HEK293 (cell line): ENCODE measurements around the gene ZNF541.

Experiments
- CTCF ChIA-PET: fragments of 350-600 bp; formaldehyde crosslinking; extraction: SDS; loops from one replicate; lab custom pipeline; 2021; ENCODE audit warnings: antibody characterized with exemption; lab: Yijun Ruan, JAX
- POLR2A ChIA-PET: fragments of 300-600 bp; formaldehyde crosslinking; extraction: SDS; loops from one replicate; lab custom pipeline; 2020; ENCODE audit warnings: antibody characterized with exemption, inconsistent platforms; lab: Yijun Ruan, JAX
- H3K27ac ChIP-seq: fragments of 200-500 bp; sonication (Bioruptor generic); 2 replicates; pipeline ENCODE4 v1.5.1; 2014; ENCODE audit warnings: low read depth, low read length, control low read depth, inconsistent platforms; ENCODE audit errors: extremely low read depth
- H3K36me3 ChIP-seq, 2 experiments: fragments of 200-500 bp in 1 of 2; sonication (Bioruptor generic) in 1 of 2; 1 replicate in 1 of 2; 2 replicates in 1 of 2; pipeline ENCODE4 v1.5.1; 2014 to 2017; ENCODE audit warnings: inconsistent platforms in 2 of 2, low read length in 2 of 2; ENCODE audit not compliant: control insufficient read depth in 2 of 2, insufficient read depth in 1 of 2
- H3K4me1 ChIP-seq: fragments of 200-500 bp; sonication (Bioruptor generic); 2 replicates; pipeline ENCODE4 v1.5.1; 2014; ENCODE audit warnings: mild to moderate bottlenecking, low read length, inconsistent platforms; ENCODE audit not compliant: control insufficient read depth, insufficient read depth
- H3K4me3 ChIP-seq: 2 replicates; pipeline ENCODE4 v1.5.1; 2011; ENCODE audit warnings: low read depth, mild to moderate bottlenecking, control low read depth, low read length, moderate library complexity
- H3K9me3 ChIP-seq: fragments of 200-500 bp; sonication (Bioruptor generic); 2 replicates; pipeline ENCODE4 v1.5.1; 2014; ENCODE audit warnings: low read depth, low read length, inconsistent platforms; ENCODE audit not compliant: control insufficient read depth, insufficient read depth
- CTCF ChIP-seq: fragments of 450-650 bp; formaldehyde crosslinking; IDR thresholded peaks from 2 replicates; pipeline ENCODE4 v1.5.1; 2016; ENCODE audit warnings: missing biosample characterization, missing genetic modification characterization
- KLF17 ChIP-seq: fragments of 450-650 bp; formaldehyde crosslinking; IDR thresholded peaks from 2 replicates; pipeline ENCODE4 v1.5.1; 2016; ENCODE audit warnings: missing biosample characterization, missing genetic modification characterization
- OVOL3 ChIP-seq: fragments of 450-650 bp; formaldehyde crosslinking; IDR thresholded peaks from 2 replicates; pipeline ENCODE4 v1.5.1; 2016; ENCODE audit warnings: missing biosample characterization, missing genetic modification characterization
- YY2 ChIP-seq: fragments of 450-650 bp; formaldehyde crosslinking; IDR thresholded peaks from 2 replicates; pipeline ENCODE4 v1.5.1; 2016; ENCODE audit warnings: missing biosample characterization, missing genetic modification characterization
- ZBTB44 ChIP-seq: fragments of 450-650 bp; IDR thresholded peaks from 2 replicates; pipeline ENCODE4 v1.5.1; 2018; ENCODE audit warnings: missing biosample characterization, mild to moderate bottlenecking, missing genetic modification characterization
- ZFHX2 ChIP-seq: fragments of 450-650 bp; formaldehyde crosslinking; conservative IDR thresholded peaks from 2 replicates; pipeline ENCODE4 v1.5.1; 2016; ENCODE audit warnings: missing biosample characterization, missing genetic modification characterization
- ZIC2 ChIP-seq: fragments of 450-650 bp; formaldehyde crosslinking; IDR thresholded peaks from 2 replicates; pipeline ENCODE4 v1.5.1; 2016; ENCODE audit warnings: missing biosample characterization, missing genetic modification characterization
- ZNF280C ChIP-seq: fragments of 450-650 bp; formaldehyde crosslinking; IDR thresholded peaks from 2 replicates; pipeline ENCODE4 v1.5.1; 2016; ENCODE audit warnings: missing biosample characterization, missing genetic modification characterization
- ZNF366 ChIP-seq: fragments of 450-650 bp; formaldehyde crosslinking; conservative IDR thresholded peaks from 2 replicates; pipeline ENCODE4 v1.5.1; 2016; ENCODE audit warnings: missing biosample characterization, missing genetic modification characterization
- ZNF37A ChIP-seq: fragments of 450-650 bp; IDR thresholded peaks from 2 replicates; pipeline ENCODE4 v1.5.1; 2018; ENCODE audit warnings: missing biosample characterization, missing genetic modification characterization
- ZNF510 ChIP-seq: fragments of 450-650 bp; formaldehyde crosslinking; IDR thresholded peaks from 2 replicates; pipeline ENCODE4 v1.5.1; 2018; ENCODE audit warnings: mild to moderate bottlenecking, missing genetic modification characterization, missing biosample characterization; ENCODE audit not compliant: insufficient replicate concordance
- ZNF549 ChIP-seq: fragments of 450-650 bp; IDR thresholded peaks from 2 replicates; pipeline ENCODE4 v1.5.1; 2018; ENCODE audit warnings: missing biosample characterization, missing genetic modification characterization, mild to moderate bottlenecking, inconsistent platforms, moderate library complexity
- ZNF558 ChIP-seq: fragments of 450-650 bp; formaldehyde crosslinking; IDR thresholded peaks from 2 replicates; pipeline ENCODE4 v1.5.1; 2016; ENCODE audit warnings: missing biosample characterization, missing genetic modification characterization
- ZNF571 ChIP-seq: fragments of 450-650 bp; formaldehyde crosslinking; IDR thresholded peaks from 2 replicates; pipeline ENCODE4 v1.5.0; 2017; ENCODE audit warnings: missing biosample characterization, missing genetic modification characterization
- ZNF645 ChIP-seq: fragments of 450-650 bp; formaldehyde crosslinking; IDR thresholded peaks from 2 replicates; pipeline ENCODE4; 2016; ENCODE audit warnings: missing biosample characterization, missing genetic modification characterization
- ZNF692 ChIP-seq: fragments of 450-650 bp; formaldehyde crosslinking; IDR thresholded peaks from 2 replicates; pipeline ENCODE4 v1.5.1; 2016; ENCODE audit warnings: missing biosample characterization, missing genetic modification characterization
- ZNF747 ChIP-seq: fragments of 450-650 bp; formaldehyde crosslinking; IDR thresholded peaks from 2 replicates; pipeline ENCODE4 v1.5.1; 2016; ENCODE audit warnings: missing biosample characterization, missing genetic modification characterization
- ZSCAN30 ChIP-seq: fragments of 450-650 bp; IDR thresholded peaks from 2 replicates; pipeline ENCODE4 v1.5.1; 2018; ENCODE audit warnings: missing biosample characterization, mild to moderate bottlenecking, missing genetic modification characterization, moderate library complexity

ZNF541 gene

GRCh38 chr19:47538812-47539211 is 34.1 kb downstream of the ZNF541 start:
- H3K9me3 ChIP-seq = no peaks in the 10 kb centered on the region
- no peak for TF ChIP-seq OVOL3 (tag by site-specific recombination)
- TF ChIP-seq ZNF280C = no peak
- TF ChIP-seq ZFHX2 = no peak
- no peak for TF ChIP-seq ZNF558
- TF ChIP-seq ZIC2 (tag by site-specific recombination) = no peak
- TF ChIP-seq ZNF549 (tag by site-specific recombination) = no peak
- no peak for TF ChIP-seq ZNF37A
- no peak for TF ChIP-seq CTCF (tag by site-specific recombination)
- no peak for TF ChIP-seq ZNF510
- no peak for TF ChIP-seq ZSCAN30 (tag by site-specific recombination)
- no peak for TF ChIP-seq YY2
- TF ChIP-seq ZNF571 = no peak
- no peak for TF ChIP-seq ZNF366 (tag by site-specific recombination)
- TF ChIP-seq ZNF692 (tag by site-specific recombination) = no peak
- no peak for TF ChIP-seq ZNF645
- TF ChIP-seq ZNF747 (tag by site-specific recombination) = no peak
- TF ChIP-seq ZBTB44 (tag by site-specific recombination) = no peak
- no peak for TF ChIP-seq KLF17 (tag by site-specific recombination)
- ChIA-PET CTCF (no interaction called here), POLR2A (no interaction called here)
- no peaks in the 10 kb centered on the region for H3K36me3 ChIP-seq
- no peak overlapping the region for H3K4me3 ChIP-seq
- H3K27ac ChIP-seq = no peak overlapping the region
- H3K4me1 ChIP-seq = peaks cover 2% of the 10 kb centered on the region; the same call in 1 of the 2 replicates
